Activated naive CD4-positive, alpha-beta T cell treated with anti-CD3 and anti-CD28 coated beads for 36 hours (primary cell): ENCODE results near the gene CCDC183. TPM values are rescaled to one million over a fixed set of nuclear protein-coding genes. Genes with fewer than 3 reads are reported as not detected.
"Not testable (repeated sequence)": the region's sequence is repeated elsewhere in the genome, so short reads cannot be mapped to it uniquely, and the experiment has no call there.

Source experiments
- CTCF ChIA-PET: fragments of 350-600 bp; sonication (Branson Sonifier 250); formaldehyde crosslinking; loops from one replicate; lab custom pipeline; 2021; ENCODE audit warnings: antibody characterized with exemption; lab: Charles Lee
- DNase-seq: peaks from one replicate; pipeline ENCODE4 v3.0.0-alpha.2; 2020
- H3K27ac Mint-ChIP-seq: one replicate; pipeline ENCODE4 v1.8.0; 2021; ENCODE audit warnings: mild to moderate bottlenecking, mixed read lengths
- H3K27me3 Mint-ChIP-seq: one replicate; pipeline ENCODE4 v1.8.0; 2021; ENCODE audit warnings: low read depth, mixed read lengths
- H3K36me3 Mint-ChIP-seq: one replicate; pipeline ENCODE4 v1.8.0; 2021; ENCODE audit warnings: low read depth, mixed read lengths
- H3K4me1 Mint-ChIP-seq: one replicate; pipeline ENCODE4 v1.8.0; 2021; ENCODE audit warnings: low read depth, mixed read lengths
- H3K4me3 Mint-ChIP-seq: one replicate; pipeline ENCODE4 v1.8.0; 2021; ENCODE audit warnings: mild to moderate bottlenecking, moderate library complexity, mixed read lengths
- H3K9me3 Mint-ChIP-seq: one replicate; pipeline ENCODE4 v1.8.0; 2021; ENCODE audit warnings: mixed read lengths
- intact Hi-C: fragments of 100-400 bp; cut with micrococcal nuclease; formaldehyde crosslinking; loops from one replicate; pipeline ENCODE4 v1.15.1; 2023
- total RNA-seq, 2 experiments: library from RNA; stranded (reverse); gene quantifications; one replicate each; pipeline ENCODE4 v1.2.3, GENCODE V29; 2021

Gene CCDC183
- total RNA-seq, 2 experiments from 2014 or later = 0.38 to 0.47 TPM

GRCh38 chr9:136796775-136797347, 723 bp downstream of the CCDC183 start:
- DNase-seq, CTCF ChIA-PET, H3K27me3 Mint-ChIP-seq, H3K36me3 Mint-ChIP-seq, intact Hi-C loops, H3K4me3 Mint-ChIP-seq, H3K27ac Mint-ChIP-seq, H3K9me3 Mint-ChIP-seq: not testable (repeated sequence)
- peaks cover 28% of the 10 kb centered on the region for H3K4me1 Mint-ChIP-seq

- Mint-ChIP-seq H3K9me3 (no peaks in the 10 kb centered on the region), H3K27ac (no peak overlapping the region), H3K27me3 (peaks cover 7% of the 10 kb centered on the region), H3K36me3 (no peaks in the 10 kb centered on the region), H3K4me1 (peaks cover 24% of the 10 kb centered on the region), H3K4me3 (no peak overlapping the region)
- DNase-seq = no peak
- intact Hi-C loops = no loop called here
- CTCF ChIA-PET = interaction anchor here (1.0 kb wide), 2 partner anchors 20 to 250 kb away, joined by 3 read pairs; no protein-coding TSS in a partner anchor
These were observed 2.6 kb downstream of the CCDC183 start for GRCh38 chr9:136798708-136799078.

- DNase-seq = no peak
- intact Hi-C loops = no loop called here
- CTCF ChIA-PET = interaction anchor here (1.0 kb wide), 1 partner anchor 249 kb away, joined by 3 read pairs; no protein-coding TSS in a partner anchor
- H3K4me1 Mint-ChIP-seq = peaks cover 24% of the 10 kb centered on the region
- no peaks in the 10 kb centered on the region for H3K9me3 Mint-ChIP-seq
- no peaks in the 10 kb centered on the region for H3K36me3 Mint-ChIP-seq
- H3K27ac Mint-ChIP-seq = no peak overlapping the region
- H3K27me3 Mint-ChIP-seq = peaks cover 7% of the 10 kb centered on the region
- H3K4me3 Mint-ChIP-seq = no peak overlapping the region
These were observed 3.1 kb downstream of the CCDC183 start for GRCh38 chr9:136799079-136799853.

GRCh38 chr9:136799854-136800657, 3.9 kb downstream of the CCDC183 start:
- intact Hi-C loops = loop anchor here (1.0 kb wide), 1 partner anchor 9 kb away; the partner anchor contains the start of gene TMEM141

GRCh38 chr9:136802321-136802720, 6.2 kb downstream of the CCDC183 start:
- Mint-ChIP-seq H3K4me1 (peaks cover 27% of the 10 kb centered on the region), H3K4me3 (no peak overlapping the region), H3K27me3 (peaks cover 7% of the 10 kb centered on the region), H3K36me3 (peaks cover 2% of the 10 kb centered on the region), H3K27ac (no peak overlapping the region), H3K9me3 (no peaks in the 10 kb centered on the region)
- CTCF ChIA-PET = interaction anchor here (1.2 kb wide), 1 partner anchor 227 kb away, joined by 3 read pairs; no protein-coding TSS in a partner anchor
- intact Hi-C loops = no loop called here
- DNase-seq = no peak

More at GRCh38 chr9:136799854-136800657, 3.9 kb downstream of the CCDC183 start:
- Mint-ChIP-seq H3K36me3 (no peaks in the 10 kb centered on the region), H3K27me3 (peaks cover 7% of the 10 kb centered on the region), H3K27ac (no peak overlapping the region), H3K4me3 (peak overlapping the region; percentile 57), H3K4me1 (peaks cover 24% of the 10 kb centered on the region), H3K9me3 (no peaks in the 10 kb centered on the region)
- CTCF ChIA-PET = interaction anchor here (0.5 to 1.5 kb wide), 3 partner anchors 8 to 895 kb away, joined by 3 to 5 read pairs (median 5); no protein-coding TSS in a partner anchor
- peak; percentile 86 for DNase-seq

GRCh38 chr9:136803009-136803550, 6.9 kb downstream of the CCDC183 start:
- DNase-seq, H3K9me3 Mint-ChIP-seq, intact Hi-C loops, H3K27ac Mint-ChIP-seq, H3K36me3 Mint-ChIP-seq, H3K27me3 Mint-ChIP-seq, H3K4me3 Mint-ChIP-seq: not testable (repeated sequence)
- H3K4me1 Mint-ChIP-seq = peaks cover 27% of the 10 kb centered on the region
- CTCF ChIA-PET = interaction anchor here (1.2 to 5.1 kb wide), 2 partner anchors 10 to 226 kb away, joined by 3 to 28 read pairs; partner anchors contain the start of gene TMEM141

- Mint-ChIP-seq H3K9me3 (no peaks in the 10 kb centered on the region), H3K27me3 (peaks cover 7% of the 10 kb centered on the region), H3K4me3 (no peak overlapping the region), H3K4me1 (peaks cover 29% of the 10 kb centered on the region), H3K27ac (no peak overlapping the region), H3K36me3 (peaks cover 3% of the 10 kb centered on the region)
- intact Hi-C loops = no loop called here
- CTCF ChIA-PET = interaction anchor here (0.6 to 5.1 kb wide), 4 partner anchors 11 to 231 kb away, joined by 3 to 28 read pairs (median 4); partner anchors contain the start of gene TMEM141
- no peak for DNase-seq
These were observed 7.7 kb downstream of the CCDC183 start for GRCh38 chr9:136803551-136804508.

GRCh38 chr9:136804509-136805206, 8.5 kb downstream of the CCDC183 start:
- H3K4me3 Mint-ChIP-seq = no peak overlapping the region
- intact Hi-C loops = loop anchor here (5.0 kb wide), 2 partner anchors 83 to 398 kb away; partner anchors contain the start of genes TPRN and TRAF2
- H3K36me3 Mint-ChIP-seq = peaks cover 6% of the 10 kb centered on the region
- H3K4me1 Mint-ChIP-seq = peaks cover 37% of the 10 kb centered on the region
- H3K27ac Mint-ChIP-seq = no peak overlapping the region
- H3K27me3 Mint-ChIP-seq = peaks cover 7% of the 10 kb centered on the region
- H3K9me3 Mint-ChIP-seq = no peaks in the 10 kb centered on the region
- no peak for DNase-seq
- CTCF ChIA-PET = interaction anchor here (0.6 to 5.1 kb wide), 3 partner anchors 12 to 230 kb away, joined by 4 to 28 read pairs (median 4); partner anchors contain the start of gene TMEM141

- H3K4me3 Mint-ChIP-seq = no peak overlapping the region
These were observed 9.1 kb downstream of the CCDC183 start for GRCh38 chr9:136805207-136805740.

GRCh38 chr9:136806067-136806466, 9.9 kb downstream of the CCDC183 start:
- no peak for DNase-seq
- intact Hi-C loops = loop anchor here (2.0 to 5.0 kb wide), 4 partner anchors 15 to 396 kb away; partner anchors contain the start of genes PHPT1, TMEM141, TPRN and TRAF2
- Mint-ChIP-seq H3K36me3 (peaks cover 11% of the 10 kb centered on the region), H3K4me1 (peaks cover 37% of the 10 kb centered on the region), H3K27ac (no peak overlapping the region), H3K27me3 (no peaks in the 10 kb centered on the region), H3K9me3 (no peaks in the 10 kb centered on the region), H3K4me3 (peak overlapping the region; percentile 82)
- CTCF ChIA-PET = interaction anchor here (2.1 to 5.1 kb wide), 3 partner anchors 13 to 37 kb away, joined by 6 to 28 read pairs (median 8); partner anchors contain the start of genes AJM1 and TMEM141

More at GRCh38 chr9:136805207-136805740, 9.1 kb downstream of the CCDC183 start:
- intact Hi-C loops = loop anchor here (5.0 kb wide), 2 partner anchors 82 to 397 kb away; partner anchors contain the start of genes TPRN and TRAF2
- Mint-ChIP-seq H3K27me3 (peaks cover 5% of the 10 kb centered on the region), H3K4me1 (peaks cover 41% of the 10 kb centered on the region), H3K9me3 (no peaks in the 10 kb centered on the region), H3K27ac (no peak overlapping the region), H3K36me3 (peaks cover 9% of the 10 kb centered on the region)
- CTCF ChIA-PET = interaction anchor here (5.1 kb wide), 1 partner anchor 12 kb away, joined by 28 read pairs; the partner anchor contains the start of gene TMEM141
- DNase-seq = no peak
